Endothelial cell (in vitro differentiated cells): Measurements from ENCODE around the gene PITX2. TPM values are rescaled to one million over a fixed set of nuclear protein-coding genes. Genes with fewer than 3 reads are reported as not detected.

Experiments
- DNase-seq: peaks from one replicate; pipeline ENCODE4 v3.0.0; 2021; ENCODE audit warnings: low spot score
- H3K27ac Mint-ChIP-seq: one replicate; pipeline ENCODE4 v1.8.0; 2021; ENCODE audit warnings: mixed read lengths, inconsistent platforms; ENCODE audit not compliant: unreplicated experiment
- H3K27me3 Mint-ChIP-seq: one replicate; pipeline ENCODE4 v1.8.0; 2021; ENCODE audit warnings: mild to moderate bottlenecking, moderate library complexity, mixed read lengths, inconsistent platforms; ENCODE audit not compliant: unreplicated experiment
- H3K36me3 Mint-ChIP-seq: one replicate; pipeline ENCODE4 v1.8.0; 2021; ENCODE audit warnings: mild to moderate bottlenecking, low read depth, mixed read lengths, inconsistent platforms; ENCODE audit not compliant: unreplicated experiment
- H3K4me1 Mint-ChIP-seq: one replicate; pipeline ENCODE4 v1.8.0; 2021; ENCODE audit warnings: mild to moderate bottlenecking, mixed read lengths, inconsistent platforms; ENCODE audit not compliant: unreplicated experiment
- H3K4me3 Mint-ChIP-seq: one replicate; pipeline ENCODE4 v1.8.0; 2021; ENCODE audit warnings: mild to moderate bottlenecking, mixed read lengths, inconsistent platforms; ENCODE audit not compliant: unreplicated experiment
- H3K9me3 Mint-ChIP-seq: one replicate; pipeline ENCODE4 v1.8.0; 2021; ENCODE audit warnings: mixed read lengths, inconsistent platforms; ENCODE audit not compliant: unreplicated experiment
- CTCF ChIP-seq: fragments of 200-600 bp; sonication (generic); IDR thresholded peaks from one replicate; pipeline ENCODE4 v1.5.0; 2021; ENCODE audit warnings: antibody characterized with exemption; ENCODE audit not compliant: unreplicated experiment
- total RNA-seq: library from RNA; stranded (reverse); fragmentation: NEBNext Ultra II Directional; extraction: Animal tissue kit (Norgen Biotek cat#: 25700); gene quantifications from one replicate; pipeline ENCODE4 v1.2.1, GENCODE V29; 2021; ENCODE audit not compliant: unreplicated experiment

Gene PITX2
- total RNA-seq, 1 donor from 2014 or later: 11.9 TPM

GRCh38 chr4:110597582-110597981 is 25.3 kb downstream of the PITX2 start:
- no peak for DNase-seq
- no peaks in the 10 kb centered on the region for H3K27me3 Mint-ChIP-seq
- H3K27ac Mint-ChIP-seq: no peak overlapping the region
- H3K4me3 Mint-ChIP-seq: peak overlapping the region; percentile 12
- H3K4me1 Mint-ChIP-seq: no peaks in the 10 kb centered on the region
- TF ChIP-seq CTCF: no peak
- H3K9me3 Mint-ChIP-seq: no peaks in the 10 kb centered on the region
- peaks cover 9% of the 10 kb centered on the region for H3K36me3 Mint-ChIP-seq

GRCh38 chr4:110596431-110596830 is 26.4 kb downstream of the PITX2 start:
- DNase-seq: no peak
- TF ChIP-seq CTCF: no peak
- H3K9me3 Mint-ChIP-seq: no peaks in the 10 kb centered on the region
- no peak overlapping the region for H3K27ac Mint-ChIP-seq
- no peaks in the 10 kb centered on the region for H3K4me1 Mint-ChIP-seq
- H3K36me3 Mint-ChIP-seq: peaks cover 9% of the 10 kb centered on the region
- no peak overlapping the region for H3K4me3 Mint-ChIP-seq
- H3K27me3 Mint-ChIP-seq: no peaks in the 10 kb centered on the region

- no peak for TF ChIP-seq CTCF
- DNase-seq: no peak
- Mint-ChIP-seq H3K27ac (no peak overlapping the region), H3K27me3 (no peaks in the 10 kb centered on the region), H3K36me3 (peaks cover 9% of the 10 kb centered on the region), H3K4me1 (no peaks in the 10 kb centered on the region), H3K4me3 (no peak overlapping the region), H3K9me3 (no peaks in the 10 kb centered on the region)
Measured at GRCh38 chr4:110595583-110595982, 27.3 kb downstream of the PITX2 start.

- Mint-ChIP-seq H3K27me3 (no peaks in the 10 kb centered on the region), H3K27ac (no peak overlapping the region), H3K4me3 (no peak overlapping the region), H3K36me3 (no peaks in the 10 kb centered on the region), H3K9me3 (no peaks in the 10 kb centered on the region), H3K4me1 (no peaks in the 10 kb centered on the region)
- peak; percentile 24 for TF ChIP-seq CTCF
- no peak for DNase-seq
Measured at GRCh38 chr4:110589297-110589696, 33.6 kb downstream of the PITX2 start.

- H3K9me3 Mint-ChIP-seq: no peaks in the 10 kb centered on the region
- no peak overlapping the region for H3K27ac Mint-ChIP-seq
- no peak for TF ChIP-seq CTCF
- H3K4me3 Mint-ChIP-seq: no peak overlapping the region
- no peaks in the 10 kb centered on the region for H3K36me3 Mint-ChIP-seq
- no peak for DNase-seq
- no peaks in the 10 kb centered on the region for H3K27me3 Mint-ChIP-seq
- H3K4me1 Mint-ChIP-seq: no peaks in the 10 kb centered on the region
Measured at GRCh38 chr4:110587666-110588285, 35.1 kb downstream of the PITX2 start.
